SK-N-SH (cell line): ENCODE results near the gene ME2.
A peak's percentile ranks its signal among the peaks of the same experiment; 100 is the strongest.

Experiments
- CTCF ChIP-seq: fragments of 200-600 bp; sonication (generic); IDR thresholded peaks from 2 replicates; pipeline ENCODE4 v1.6.1; 2017; ENCODE audit warnings: antibody characterized with exemption, mild to moderate bottlenecking, moderate library complexity
- ELF1 ChIP-seq: IDR thresholded peaks from 2 replicates; pipeline ENCODE4 v1.4.0; 2012
- FOXJ3 ChIP-seq: sonication (generic); formaldehyde crosslinking; IDR thresholded peaks from 2 replicates; pipeline ENCODE4 v1.5.1; 2020; ENCODE audit warnings: mild to moderate bottlenecking, missing genetic modification reagents
- GABPA ChIP-seq: IDR thresholded peaks from 2 replicates; pipeline ENCODE4 v1.4.0; 2012; ENCODE audit warnings: low read depth, mild to moderate bottlenecking
- MAX ChIP-seq: IDR thresholded peaks from 2 replicates; pipeline ENCODE4 v1.4.0; 2012; ENCODE audit warnings: low read depth
- NRF1 ChIP-seq: IDR thresholded peaks from 2 replicates; pipeline ENCODE4 v1.6.1; 2012; ENCODE audit warnings: low read depth, mild to moderate bottlenecking, low read length
- POLR2AphosphoS5 ChIP-seq: IDR thresholded peaks from 2 replicates; pipeline ENCODE4 v1.6.1; 2012; ENCODE audit warnings: low read depth, low read length
- RAD21 ChIP-seq: IDR thresholded peaks from 2 replicates; pipeline ENCODE4 v1.6.1; 2012; ENCODE audit warnings: mild to moderate bottlenecking, low read length
- REST ChIP-seq: IDR thresholded peaks from 2 replicates; pipeline ENCODE4 v1.6.1; 2012; ENCODE audit warnings: mild to moderate bottlenecking, low read depth, low read length, moderate library complexity
- RFX5 ChIP-seq: IDR thresholded peaks from 2 replicates; pipeline ENCODE4 v1.6.1; 2012; ENCODE audit warnings: mild to moderate bottlenecking, improper control_type of control experiment, low read length
- TAF1 ChIP-seq: IDR thresholded peaks from 2 replicates; pipeline ENCODE4 v1.6.1; 2012; ENCODE audit warnings: low read depth, mild to moderate bottlenecking, low read length, moderate library complexity, borderline replicate concordance
- TCF12 ChIP-seq: IDR thresholded peaks from 2 replicates; pipeline ENCODE4 v1.4.0; 2012
- USF2 ChIP-seq: fragments of 150-350 bp; IDR thresholded peaks from 2 replicates; pipeline ENCODE4 v1.6.1; 2017; ENCODE audit warnings: antibody characterized with exemption, low read length, low read depth, borderline replicate concordance

GRCh38 chr18:50879302-50880118, 592 bp downstream of the ME2 start:
- TF ChIP-seq TAF1: no peak
- no peak for TF ChIP-seq POLR2AphosphoS5
- TF ChIP-seq REST: no peak
- TF ChIP-seq MAX: peak; percentile 40; the same call in 1 of the 2 replicates
- TF ChIP-seq NRF1: no peak
- no peak for TF ChIP-seq CTCF
- no peak for TF ChIP-seq FOXJ3 (CRISPR knock-in tag)
- TF ChIP-seq RFX5: no peak
- no peak for TF ChIP-seq GABPA
- TF ChIP-seq ELF1: no peak
- no peak for TF ChIP-seq USF2
- TF ChIP-seq TCF12: no peak
- no peak for TF ChIP-seq RAD21
